ENCODE results near the gene CNIH4.
A peak's percentile ranks its signal among the peaks of the same experiment; 100 is the strongest.
"Not testable (repeated sequence)": the region's sequence is repeated elsewhere in the genome, so short reads cannot be mapped to it uniquely, and the experiment has no call there.

CNIH4 gene

GRCh38 chr1:224402472-224403036, 45.9 kb downstream of the CNIH4 start:
- DNase-seq (ENCODE audit: low read depth): no peak

GRCh38 chr1:224404916-224405603, 48.4 kb downstream of the CNIH4 start:
- peak; percentile 11 for DNase-seq (ENCODE audit: low read depth)

GRCh38 chr1:224405604-224405970, 48.9 kb downstream of the CNIH4 start:
- no peak for DNase-seq (ENCODE audit: low read depth)

- DNase-seq (ENCODE audit: low read depth): no peak
These were observed 49.5 kb downstream of the CNIH4 start for GRCh38 chr1:224406216-224406615.

- no peak for DNase-seq (ENCODE audit: low read depth)
These were observed 51.1 kb downstream of the CNIH4 start for GRCh38 chr1:224407571-224408293.

GRCh38 chr1:224408294-224408590, 51.6 kb downstream of the CNIH4 start:
- DNase-seq (ENCODE audit: low read depth): no peak

GRCh38 chr1:224411766-224412165, 55.1 kb downstream of the CNIH4 start:
- DNase-seq (ENCODE audit: low read depth): no peak

GRCh38 chr1:224420106-224420505, 63.4 kb downstream of the CNIH4 start:
- DNase-seq (ENCODE audit: low read depth): no peak

- no peak for DNase-seq (ENCODE audit: low read depth)
These were observed 68.7 kb downstream of the CNIH4 start for GRCh38 chr1:224425279-224425884.

- DNase-seq (ENCODE audit: low read depth): not testable (repeated sequence)
These were observed 70.2 kb downstream of the CNIH4 start for GRCh38 chr1:224426869-224427268.

GRCh38 chr1:224427346-224427745, 70.7 kb downstream of the CNIH4 start:
- DNase-seq (ENCODE audit: low read depth): peak; percentile 70

- not testable (repeated sequence) for DNase-seq (ENCODE audit: low read depth)
These were observed 72.0 kb downstream of the CNIH4 start for GRCh38 chr1:224428713-224429112.
